Vagina (tissue), 2 donors: ENCODE data around the gene NDUFB8. TPM values are rescaled to one million over a fixed set of nuclear protein-coding genes. Genes with fewer than 3 reads are reported as not detected.

ENCODE experiments used
- DNase-seq, 2 donors: peaks; one replicate each; pipeline ENCODE4 v3.0.0-alpha.2; 2017; ENCODE audit errors: extremely low spot score in 2 of 2
- H3K27ac ChIP-seq: fragments of 200-600 bp; sonication (generic); one replicate; pipeline ENCODE4 v1.5.1; 2019
- H3K27me3 ChIP-seq: fragments of 200-600 bp; sonication (generic); one replicate; pipeline ENCODE4 v1.5.1; 2019
- H3K36me3 ChIP-seq, 2 donors: fragments of 200-600 bp; sonication (generic); one replicate each; pipeline ENCODE4 v1.5.1; 2017 to 2019
- H3K4me1 ChIP-seq: fragments of 200-600 bp; sonication (generic); one replicate; pipeline ENCODE4 v1.5.1; 2019
- H3K4me3 ChIP-seq, 2 donors: fragments of 200-600 bp; sonication (generic); 1 replicate in 1 of 2; 2 replicates in 1 of 2; pipeline ENCODE4 v1.5.1; 2016 to 2019
- H3K9me3 ChIP-seq: fragments of 200-600 bp; sonication (generic); one replicate; pipeline ENCODE4 v1.5.1; 2019
- POLR2A ChIP-seq, 2 donors: fragments of 450-650 bp; IDR thresholded peaks; one replicate each; pipeline ENCODE4 v1.6.1; 2017; ENCODE audit warnings: antibody characterized with exemption in 2 of 2, mild to moderate bottlenecking in 2 of 2, moderate library complexity in 2 of 2
- POLR2AphosphoS5 ChIP-seq, 2 donors: sonication (generic); formaldehyde crosslinking; IDR thresholded peaks; one replicate each; pipeline ENCODE4 v1.9.0; 2017; ENCODE audit warnings: antibody characterized with exemption in 2 of 2, mild to moderate bottlenecking in 2 of 2, low read depth in 1 of 2; ENCODE audit not compliant: insufficient read depth in 1 of 2
- intact Hi-C: fragments of 100-400 bp; cut with DNase I; formaldehyde crosslinking; loops from one replicate; pipeline ENCODE4 v1.15.1; 2023
- total RNA-seq: library from RNA; depleted of rRNA; stranded (reverse); fragments of >200 nt; gene quantifications from one replicate; pipeline ENCODE4 v1.2.3, GENCODE V29; 2016
- TF ChIP-seq, protein P1 (sequence below), 3 experiments: fragments of 450-650 bp in 2 of 3; fragments of 200-600 bp in 1 of 3; sonication (generic) in 1 of 3; IDR thresholded peaks; one replicate each; pipeline ENCODE4 v1.5.1; 2017 to 2019; ENCODE audit warnings: antibody characterized with exemption in 3 of 3, mild to moderate bottlenecking in 2 of 3, moderate library complexity in 2 of 3

NDUFB8 gene
- total RNA-seq, 1 donor from 2014 or later, result 143 TPM

DNA sequence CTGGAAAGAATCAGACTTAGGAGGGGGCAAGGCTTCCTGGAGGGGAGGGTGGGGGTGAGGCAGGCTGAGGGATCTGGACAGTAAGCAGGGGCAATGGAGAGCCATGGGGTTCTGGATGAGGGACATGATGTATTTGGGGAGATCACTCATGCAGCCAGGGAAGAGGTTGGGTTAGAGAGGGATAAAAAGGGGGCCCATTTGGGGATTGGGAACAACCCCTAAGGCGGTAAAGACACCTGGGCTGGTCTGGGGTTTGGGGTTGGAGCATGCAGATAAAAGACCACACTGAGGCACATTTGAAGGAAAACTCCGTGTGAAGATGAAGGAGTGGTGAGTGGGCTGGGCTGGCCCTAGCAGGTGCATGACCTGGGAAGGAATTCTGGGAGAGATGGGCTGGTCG is 36.9 kb upstream of the NDUFB8 start:
- Histone ChIP-seq H3K27me3 (peaks cover 11% of the 10 kb centered on the region), H3K4me1 (peaks cover 14% of the 10 kb centered on the region), H3K36me3 (no peaks in the 10 kb centered on the region), H3K9me3 (no peaks in the 10 kb centered on the region), H3K4me3 (no peak overlapping the region), H3K27ac (no peak overlapping the region)
- TF ChIP-seq POLR2AphosphoS5 (IDR thresholded peaks at IDR 0.05; ENCODE audit: insufficient read depth in 1 of 2, low read depth in 1 of 2), result no peak
- TF ChIP-seq POLR2A (IDR thresholded peaks at IDR 0.05), result no peak
- TF ChIP-seq, protein P1, sequence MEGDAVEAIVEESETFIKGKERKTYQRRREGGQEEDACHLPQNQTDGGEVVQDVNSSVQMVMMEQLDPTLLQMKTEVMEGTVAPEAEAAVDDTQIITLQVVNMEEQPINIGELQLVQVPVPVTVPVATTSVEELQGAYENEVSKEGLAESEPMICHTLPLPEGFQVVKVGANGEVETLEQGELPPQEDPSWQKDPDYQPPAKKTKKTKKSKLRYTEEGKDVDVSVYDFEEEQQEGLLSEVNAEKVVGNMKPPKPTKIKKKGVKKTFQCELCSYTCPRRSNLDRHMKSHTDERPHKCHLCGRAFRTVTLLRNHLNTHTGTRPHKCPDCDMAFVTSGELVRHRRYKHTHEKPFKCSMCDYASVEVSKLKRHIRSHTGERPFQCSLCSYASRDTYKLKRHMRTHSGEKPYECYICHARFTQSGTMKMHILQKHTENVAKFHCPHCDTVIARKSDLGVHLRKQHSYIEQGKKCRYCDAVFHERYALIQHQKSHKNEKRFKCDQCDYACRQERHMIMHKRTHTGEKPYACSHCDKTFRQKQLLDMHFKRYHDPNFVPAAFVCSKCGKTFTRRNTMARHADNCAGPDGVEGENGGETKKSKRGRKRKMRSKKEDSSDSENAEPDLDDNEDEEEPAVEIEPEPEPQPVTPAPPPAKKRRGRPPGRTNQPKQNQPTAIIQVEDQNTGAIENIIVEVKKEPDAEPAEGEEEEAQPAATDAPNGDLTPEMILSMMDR (IDR thresholded peaks at IDR 0.05), result no peak
- intact Hi-C loops, result no loop called here
- DNase-seq, result peak; percentile 28 to 54

DNA sequence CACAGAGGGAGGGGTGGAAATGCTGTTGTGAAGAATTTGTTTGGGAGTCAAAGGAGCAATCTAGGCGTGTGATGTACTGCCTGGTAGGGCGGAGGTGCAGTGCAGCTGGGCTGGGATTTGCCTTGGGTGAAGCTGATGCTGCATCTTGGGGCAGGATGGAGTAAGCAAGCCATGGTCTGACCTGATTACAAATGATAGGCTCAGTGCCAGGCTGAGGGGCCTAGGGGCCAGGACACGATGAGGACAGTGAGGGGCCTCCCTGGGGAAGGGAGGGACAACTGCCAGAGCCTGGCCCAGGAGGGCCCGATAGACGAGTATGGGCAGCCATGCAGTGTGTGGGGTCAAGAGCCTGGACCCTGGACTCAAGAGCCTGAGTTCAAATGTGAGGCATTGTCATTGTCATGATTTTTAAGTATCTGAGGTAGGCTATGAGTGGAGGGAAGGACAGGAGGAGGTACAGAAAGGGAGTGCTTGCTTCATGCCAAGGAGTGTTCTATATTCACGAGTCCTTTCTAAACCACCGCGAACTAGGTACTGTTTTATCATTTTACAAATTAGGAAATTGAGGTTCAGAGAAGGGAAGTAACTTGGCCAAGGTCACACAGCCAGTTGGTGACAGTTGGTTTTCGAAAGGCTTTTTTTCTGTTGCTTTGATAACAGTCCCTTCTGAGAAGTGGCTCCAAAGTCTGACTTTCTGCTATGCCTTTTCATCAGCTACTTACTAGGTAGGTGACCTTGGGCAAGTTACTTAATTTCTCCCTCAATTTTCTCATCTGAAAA is 35.7 kb upstream of the NDUFB8 start:
- TF ChIP-seq, protein P1 (IDR thresholded peaks at IDR 0.05), result no peak
- TF ChIP-seq POLR2A (IDR thresholded peaks at IDR 0.05), result no peak
- no peak for TF ChIP-seq POLR2AphosphoS5 (IDR thresholded peaks at IDR 0.05; ENCODE audit: insufficient read depth in 1 of 2, low read depth in 1 of 2)
- Histone ChIP-seq H3K36me3 (no peaks in the 10 kb centered on the region), H3K4me3 (no peak overlapping the region), H3K27me3 (peaks cover 11% of the 10 kb centered on the region), H3K9me3 (no peaks in the 10 kb centered on the region), H3K27ac (no peak overlapping the region), H3K4me1 (peaks cover 15% of the 10 kb centered on the region)
- DNase-seq, result peak in 1 of 2 donors; percentile 29
- intact Hi-C loops, result no loop called here

DNA sequence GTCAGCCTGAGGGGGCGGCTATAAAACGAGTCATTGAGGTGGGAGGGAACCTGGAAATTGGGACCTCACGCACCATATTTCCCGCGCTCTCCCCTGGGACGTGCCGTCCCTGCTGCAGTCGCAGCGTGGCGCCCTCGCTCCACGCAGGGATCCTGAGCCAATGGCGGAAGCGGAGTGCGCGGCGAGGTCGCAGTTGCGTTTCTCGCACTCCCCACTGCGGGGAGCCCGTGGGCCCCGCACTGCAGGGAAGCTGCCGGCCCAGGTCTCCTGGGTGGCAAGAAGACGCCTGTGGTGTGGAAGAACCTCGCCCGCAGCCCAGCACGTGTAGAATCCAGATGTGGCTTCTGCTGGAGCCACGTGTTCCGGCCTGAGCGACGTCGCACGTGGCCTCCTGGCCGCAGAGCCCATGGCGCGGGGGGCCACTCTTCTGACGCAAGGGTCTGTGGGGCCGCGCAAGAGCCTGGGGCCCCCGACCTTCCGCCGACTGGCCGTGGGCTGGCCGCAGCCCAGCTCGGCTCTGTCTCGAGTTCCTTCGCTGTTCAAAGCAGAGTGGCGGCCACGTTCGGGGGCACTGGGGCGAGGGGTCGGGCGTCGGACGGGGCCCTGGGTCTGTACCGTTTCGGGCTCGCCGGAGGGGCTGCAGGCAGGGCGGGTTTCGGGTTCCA is 32.5 kb upstream of the NDUFB8 start:
- TF ChIP-seq POLR2A (IDR thresholded peaks at IDR 0.05), result no peak
- TF ChIP-seq, protein P1 (IDR thresholded peaks at IDR 0.05), result peak in 2 of 3 experiments; percentile 32 to 40
- TF ChIP-seq POLR2AphosphoS5 (IDR thresholded peaks at IDR 0.05; ENCODE audit: insufficient read depth in 1 of 2, low read depth in 1 of 2), result peak in 1 of 2 donors; percentile 47
- no peak for DNase-seq
- Histone ChIP-seq H3K4me3 (peak overlapping the region in 1 of 2 donors; percentile 31), H3K27ac (no peak overlapping the region), H3K36me3 (no peaks in the 10 kb centered on the region), H3K9me3 (no peaks in the 10 kb centered on the region), H3K4me1 (peaks cover 15% of the 10 kb centered on the region), H3K27me3 (peaks cover 11% of the 10 kb centered on the region)
- intact Hi-C loops, result no loop called here

DNA sequence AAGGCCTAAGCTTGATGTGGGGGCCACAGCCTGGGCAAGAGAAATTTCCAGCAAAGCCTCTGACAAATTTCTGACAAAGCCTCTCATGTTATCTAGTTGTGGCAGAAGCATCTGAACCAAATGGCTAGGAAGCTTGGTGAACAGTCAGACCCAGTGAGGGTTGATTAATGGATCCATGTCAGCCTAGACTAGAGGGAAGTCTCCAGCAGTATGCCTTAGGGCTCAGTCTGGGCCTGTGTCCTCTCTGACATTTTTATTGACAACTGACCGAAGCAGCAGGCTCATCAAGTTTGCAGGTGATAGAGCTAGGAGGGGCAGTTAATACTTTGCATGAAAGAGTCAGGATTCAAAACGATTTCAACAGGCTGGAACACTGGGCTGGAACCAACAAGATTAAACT is 31.3 kb upstream of the NDUFB8 start:
- TF ChIP-seq POLR2A (IDR thresholded peaks at IDR 0.05) (no peak), POLR2AphosphoS5 (IDR thresholded peaks at IDR 0.05; ENCODE audit: insufficient read depth in 1 of 2, low read depth in 1 of 2) (no peak)
- TF ChIP-seq, protein P1 (IDR thresholded peaks at IDR 0.05), result no peak
- intact Hi-C loops, result no loop called here

DNA sequence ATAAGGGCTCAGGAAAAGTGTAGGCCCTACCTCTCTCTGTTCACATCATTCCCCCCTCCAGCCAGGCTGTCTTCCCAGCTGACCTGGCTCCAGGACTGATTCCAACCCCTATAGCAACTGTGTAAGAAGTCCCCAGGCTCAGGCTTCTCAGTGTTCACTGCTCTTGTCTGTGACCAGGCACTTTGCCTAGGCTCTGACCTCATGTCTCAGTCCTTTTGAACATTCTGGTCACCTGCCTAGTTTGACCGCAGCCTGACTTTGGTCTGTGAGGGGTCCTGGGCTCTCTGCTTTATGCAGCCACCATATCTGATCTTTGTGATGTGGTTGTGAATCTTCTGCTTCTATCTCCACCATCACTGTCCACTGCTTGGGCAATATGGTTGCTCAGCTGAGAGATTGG is 30.6 kb upstream of the NDUFB8 start:
- no peak for DNase-seq
- H3K4me1 ChIP-seq, result peaks cover 15% of the 10 kb centered on the region
- no peaks in the 10 kb centered on the region for H3K9me3 ChIP-seq
- H3K27ac ChIP-seq, result no peak overlapping the region
- H3K36me3 ChIP-seq, result no peaks in the 10 kb centered on the region
- H3K4me3 ChIP-seq, result no peak overlapping the region
- TF ChIP-seq, protein P1 (IDR thresholded peaks at IDR 0.05), result no peak
- TF ChIP-seq POLR2AphosphoS5 (IDR thresholded peaks at IDR 0.05; ENCODE audit: insufficient read depth in 1 of 2, low read depth in 1 of 2) (no peak), POLR2A (IDR thresholded peaks at IDR 0.05) (no peak)
- intact Hi-C loops, result no loop called here
- peaks cover 11% of the 10 kb centered on the region for H3K27me3 ChIP-seq

More for the DNA sequence above, 31.3 kb upstream of the NDUFB8 start:
- Histone ChIP-seq H3K9me3 (no peaks in the 10 kb centered on the region), H3K4me1 (peaks cover 15% of the 10 kb centered on the region), H3K27me3 (peaks cover 11% of the 10 kb centered on the region), H3K27ac (no peak overlapping the region), H3K36me3 (no peaks in the 10 kb centered on the region), H3K4me3 (no peak overlapping the region)
- DNase-seq, result no peak
